ENCODE data around the gene SELENON. TPM values are rescaled to one million over a fixed set of nuclear protein-coding genes. Genes with fewer than 3 reads are reported as not detected.
A peak's percentile ranks its signal among the peaks of the same experiment; 100 is the strongest.

The SELENON gene
- total RNA-seq, 1 donor from 2014 or later = 95.7 TPM

DNA sequence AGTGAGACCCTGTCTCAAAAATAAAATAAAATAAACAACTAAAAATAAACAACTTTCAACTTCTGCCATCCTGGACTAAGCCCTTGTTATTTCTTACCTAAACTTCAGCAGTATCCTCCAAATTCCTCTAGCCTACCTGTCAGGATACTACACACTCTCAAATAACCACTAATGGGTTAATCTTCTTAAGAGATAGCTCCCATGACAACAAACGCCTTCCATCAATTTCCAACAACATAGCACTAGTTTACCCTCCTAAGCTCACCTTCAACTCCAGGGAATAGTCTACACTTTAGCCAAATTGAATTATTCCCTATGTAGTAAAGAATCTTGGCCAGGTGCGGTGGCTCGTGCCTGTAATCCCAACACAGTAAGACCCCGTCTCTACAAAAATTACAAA lies 47.9 kb downstream of the SELENON start:
- H3K36me3 Mint-ChIP-seq (ENCODE audit: low read depth) = no peaks in the 10 kb centered on the region
- H3K9me3 Mint-ChIP-seq (ENCODE audit: low read depth) = peaks cover 7% of the 10 kb centered on the region
- H3K4me1 Mint-ChIP-seq (ENCODE audit: low read depth) = peaks cover 3% of the 10 kb centered on the region
- TF ChIP-seq, protein P1, sequence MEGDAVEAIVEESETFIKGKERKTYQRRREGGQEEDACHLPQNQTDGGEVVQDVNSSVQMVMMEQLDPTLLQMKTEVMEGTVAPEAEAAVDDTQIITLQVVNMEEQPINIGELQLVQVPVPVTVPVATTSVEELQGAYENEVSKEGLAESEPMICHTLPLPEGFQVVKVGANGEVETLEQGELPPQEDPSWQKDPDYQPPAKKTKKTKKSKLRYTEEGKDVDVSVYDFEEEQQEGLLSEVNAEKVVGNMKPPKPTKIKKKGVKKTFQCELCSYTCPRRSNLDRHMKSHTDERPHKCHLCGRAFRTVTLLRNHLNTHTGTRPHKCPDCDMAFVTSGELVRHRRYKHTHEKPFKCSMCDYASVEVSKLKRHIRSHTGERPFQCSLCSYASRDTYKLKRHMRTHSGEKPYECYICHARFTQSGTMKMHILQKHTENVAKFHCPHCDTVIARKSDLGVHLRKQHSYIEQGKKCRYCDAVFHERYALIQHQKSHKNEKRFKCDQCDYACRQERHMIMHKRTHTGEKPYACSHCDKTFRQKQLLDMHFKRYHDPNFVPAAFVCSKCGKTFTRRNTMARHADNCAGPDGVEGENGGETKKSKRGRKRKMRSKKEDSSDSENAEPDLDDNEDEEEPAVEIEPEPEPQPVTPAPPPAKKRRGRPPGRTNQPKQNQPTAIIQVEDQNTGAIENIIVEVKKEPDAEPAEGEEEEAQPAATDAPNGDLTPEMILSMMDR (IDR thresholded peaks at IDR 0.05) = no peak
- no peak overlapping the region for H3K27ac Mint-ChIP-seq (ENCODE audit: unreplicated experiment)
- H3K27me3 Mint-ChIP-seq (ENCODE audit: low read depth) = no peaks in the 10 kb centered on the region
- H3K4me3 Mint-ChIP-seq (ENCODE audit: unreplicated experiment) = no peak overlapping the region
- DNase-seq (ENCODE audit: low spot score) = no peak

DNA sequence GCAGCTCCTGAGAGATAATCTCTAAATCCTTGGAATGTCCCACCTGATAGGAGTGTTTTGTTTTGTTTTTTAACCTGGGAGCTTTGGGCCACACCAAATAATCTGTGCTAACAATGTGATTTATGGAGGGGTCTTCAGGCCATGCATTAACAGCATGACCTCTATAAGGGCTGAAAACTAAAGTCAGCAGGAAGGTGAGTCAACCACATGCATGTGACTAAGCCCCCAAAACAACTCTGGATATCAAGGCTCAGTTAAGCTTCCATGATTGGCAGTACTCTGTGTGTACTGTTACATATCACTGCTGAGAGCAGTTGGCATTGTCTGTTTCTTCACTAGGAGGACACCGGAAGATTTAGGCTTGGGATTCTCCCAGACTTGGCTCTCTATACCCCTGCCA lies 48.5 kb downstream of the SELENON start:
- no peaks in the 10 kb centered on the region for H3K27me3 Mint-ChIP-seq (ENCODE audit: low read depth)
- no peak overlapping the region for H3K27ac Mint-ChIP-seq (ENCODE audit: unreplicated experiment)
- no peak overlapping the region for H3K4me3 Mint-ChIP-seq (ENCODE audit: unreplicated experiment)
- H3K9me3 Mint-ChIP-seq (ENCODE audit: low read depth) = peaks cover 7% of the 10 kb centered on the region
- peaks cover 2% of the 10 kb centered on the region for H3K4me1 Mint-ChIP-seq (ENCODE audit: low read depth)
- H3K36me3 Mint-ChIP-seq (ENCODE audit: low read depth) = no peaks in the 10 kb centered on the region
- no peak for DNase-seq (ENCODE audit: low spot score)
- TF ChIP-seq, protein P1 (IDR thresholded peaks at IDR 0.05) = no peak

DNA sequence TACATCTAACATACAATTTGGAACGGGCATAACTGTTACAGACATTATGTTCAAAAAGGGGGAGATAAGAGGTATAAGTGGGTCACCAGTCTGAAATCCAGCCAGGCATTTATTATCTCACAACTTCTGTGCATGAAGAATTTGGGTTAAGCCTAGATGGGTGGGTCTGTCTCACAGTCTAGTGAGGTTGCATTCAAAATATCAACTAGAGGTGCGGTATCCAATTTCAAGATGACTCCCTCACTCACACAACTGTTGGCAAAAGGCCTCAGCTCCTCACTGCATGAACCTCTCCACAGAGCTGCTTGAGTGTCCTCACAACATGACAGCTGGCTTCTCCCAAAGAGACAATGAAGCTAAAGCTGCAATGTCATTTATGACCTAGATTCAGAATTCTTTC lies 54.6 kb downstream of the SELENON start:
- DNase-seq (ENCODE audit: low spot score) = no peak
- Mint-ChIP-seq H3K9me3 (ENCODE audit: low read depth) (peaks cover 7% of the 10 kb centered on the region), H3K36me3 (ENCODE audit: low read depth) (no peaks in the 10 kb centered on the region), H3K27me3 (ENCODE audit: low read depth) (no peaks in the 10 kb centered on the region), H3K4me3 (ENCODE audit: unreplicated experiment) (no peak overlapping the region), H3K4me1 (ENCODE audit: low read depth) (peaks cover 13% of the 10 kb centered on the region), H3K27ac (ENCODE audit: unreplicated experiment) (no peak overlapping the region)
- TF ChIP-seq, protein P1 (IDR thresholded peaks at IDR 0.05) = no peak

DNA sequence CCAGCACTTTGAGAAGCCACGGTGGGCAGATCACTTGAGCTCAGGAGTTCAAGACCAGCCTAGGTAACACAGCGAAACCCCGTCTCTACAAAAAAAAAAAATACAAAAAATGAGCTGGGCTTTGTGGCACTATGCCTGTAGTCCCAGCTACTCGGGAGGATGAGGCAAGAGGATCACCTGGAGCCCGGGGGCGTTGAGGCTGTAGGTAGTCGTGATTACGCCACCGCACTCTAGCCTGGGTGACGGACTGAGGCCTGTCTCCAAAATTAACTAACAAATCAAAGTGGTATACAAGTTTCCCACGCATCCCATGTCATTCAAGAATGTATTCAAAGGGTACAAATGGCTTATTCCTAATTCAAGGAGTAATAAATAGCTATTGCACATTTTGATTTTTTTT lies 56.9 kb downstream of the SELENON start:
- TF ChIP-seq, protein P1 (IDR thresholded peaks at IDR 0.05) = no peak
- Mint-ChIP-seq H3K27ac (ENCODE audit: unreplicated experiment) (no peak overlapping the region), H3K4me3 (ENCODE audit: unreplicated experiment) (no peak overlapping the region), H3K27me3 (ENCODE audit: low read depth) (no peaks in the 10 kb centered on the region), H3K9me3 (ENCODE audit: low read depth) (no peaks in the 10 kb centered on the region), H3K36me3 (ENCODE audit: low read depth) (peaks cover 1% of the 10 kb centered on the region), H3K4me1 (ENCODE audit: low read depth) (peaks cover 27% of the 10 kb centered on the region)
- DNase-seq (ENCODE audit: low spot score) = no peak

DNA sequence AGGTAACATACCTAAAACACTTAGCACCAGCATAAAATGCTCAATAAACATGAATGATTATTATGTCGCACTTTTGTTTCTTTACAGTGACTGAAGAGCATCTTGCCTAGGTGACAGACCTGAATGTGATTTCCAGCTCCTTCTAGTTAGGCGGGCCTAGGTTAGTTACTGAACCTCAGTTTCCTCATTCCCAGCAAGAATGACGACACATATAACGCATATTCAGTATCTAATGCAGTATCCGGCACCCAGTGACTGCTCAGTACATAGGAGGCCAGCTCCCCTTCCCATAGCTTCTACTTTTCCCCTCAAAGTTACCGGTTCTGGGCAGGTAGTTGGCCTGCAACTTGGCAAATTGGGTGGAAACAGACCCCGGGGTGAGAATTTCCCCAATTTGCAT lies 58.5 kb downstream of the SELENON start:
- H3K4me1 Mint-ChIP-seq (ENCODE audit: low read depth) = peaks cover 27% of the 10 kb centered on the region
- H3K27ac Mint-ChIP-seq (ENCODE audit: unreplicated experiment) = peak overlapping the region; percentile 87
- H3K36me3 Mint-ChIP-seq (ENCODE audit: low read depth) = peaks cover 7% of the 10 kb centered on the region
- peak overlapping the region; percentile 93 for H3K4me3 Mint-ChIP-seq (ENCODE audit: unreplicated experiment)
- H3K27me3 Mint-ChIP-seq (ENCODE audit: low read depth) = no peaks in the 10 kb centered on the region
- no peaks in the 10 kb centered on the region for H3K9me3 Mint-ChIP-seq (ENCODE audit: low read depth)
- TF ChIP-seq, protein P1 (IDR thresholded peaks at IDR 0.05) = no peak
- no peak for DNase-seq (ENCODE audit: low spot score)

All from chondrocyte (in vitro differentiated cells).